Prostate gland (tissue), 2 donors: ENCODE results near the gene PLCB4.

ENCODE experiments used
- POLR2AphosphoS5 ChIP-seq: sonication (generic); formaldehyde crosslinking; IDR thresholded peaks from one replicate; pipeline ENCODE4 v1.6.1; 2017; ENCODE audit warnings: antibody characterized with exemption
- TF ChIP-seq, protein P1 (sequence below), 4 experiments: fragments of 200-600 bp in 2 of 4; fragments of 450-650 bp in 2 of 4; sonication (generic) in 2 of 4; IDR thresholded peaks; 1 replicate in 3 of 4; 2 replicates in 1 of 4; pipeline ENCODE4 v1.5.1; 2016 to 2019; ENCODE audit warnings: antibody characterized with exemption in 4 of 4, mild to moderate bottlenecking in 2 of 4, moderate library complexity in 2 of 4

DNA sequence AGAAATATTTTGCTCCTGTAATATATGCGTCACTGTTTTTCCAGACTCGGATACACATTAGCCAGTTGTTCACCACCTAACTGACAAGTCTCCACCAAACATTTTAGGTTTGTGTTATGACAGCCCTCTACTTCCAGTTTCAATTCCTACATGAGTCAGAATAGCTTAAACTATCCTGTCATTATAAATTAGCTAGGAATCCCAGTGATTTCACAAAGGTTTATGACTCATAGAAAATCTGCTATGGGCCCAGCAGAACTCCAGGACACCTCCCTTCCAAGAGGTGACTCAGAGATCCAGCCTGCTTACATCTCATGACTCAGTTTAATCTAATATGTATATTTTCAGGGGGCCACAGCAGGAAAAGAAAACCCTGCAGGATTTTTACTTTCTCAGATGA, 17.4 kb upstream of the PLCB4 start:
- TF ChIP-seq, protein P1, sequence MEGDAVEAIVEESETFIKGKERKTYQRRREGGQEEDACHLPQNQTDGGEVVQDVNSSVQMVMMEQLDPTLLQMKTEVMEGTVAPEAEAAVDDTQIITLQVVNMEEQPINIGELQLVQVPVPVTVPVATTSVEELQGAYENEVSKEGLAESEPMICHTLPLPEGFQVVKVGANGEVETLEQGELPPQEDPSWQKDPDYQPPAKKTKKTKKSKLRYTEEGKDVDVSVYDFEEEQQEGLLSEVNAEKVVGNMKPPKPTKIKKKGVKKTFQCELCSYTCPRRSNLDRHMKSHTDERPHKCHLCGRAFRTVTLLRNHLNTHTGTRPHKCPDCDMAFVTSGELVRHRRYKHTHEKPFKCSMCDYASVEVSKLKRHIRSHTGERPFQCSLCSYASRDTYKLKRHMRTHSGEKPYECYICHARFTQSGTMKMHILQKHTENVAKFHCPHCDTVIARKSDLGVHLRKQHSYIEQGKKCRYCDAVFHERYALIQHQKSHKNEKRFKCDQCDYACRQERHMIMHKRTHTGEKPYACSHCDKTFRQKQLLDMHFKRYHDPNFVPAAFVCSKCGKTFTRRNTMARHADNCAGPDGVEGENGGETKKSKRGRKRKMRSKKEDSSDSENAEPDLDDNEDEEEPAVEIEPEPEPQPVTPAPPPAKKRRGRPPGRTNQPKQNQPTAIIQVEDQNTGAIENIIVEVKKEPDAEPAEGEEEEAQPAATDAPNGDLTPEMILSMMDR (IDR thresholded peaks at IDR 0.05): no peak
- TF ChIP-seq POLR2AphosphoS5: no peak
